Small intestine (tissue), 16 donors: ENCODE measurements around the gene PCDHGC3. TPM values are rescaled to one million over a fixed set of nuclear protein-coding genes. Genes with fewer than 3 reads are reported as not detected.
"Not testable (repeated sequence)": the region's sequence is repeated elsewhere in the genome, so short reads cannot be mapped to it uniquely, and the experiment has no call there.

Experiments used
- DNase-seq, 2 donors: peaks; one replicate each; pipeline versions ENCODE4 v3.0.0 to v3.0.0-alpha.2; 2013
- FAIRE-seq: peaks from 2 replicates; lab custom pipeline; 2012; peaks lifted over from hg19 to GRCh38; lab: Jason Lieb, UNC
- H3K27ac ChIP-seq, 3 donors: one replicate each; pipeline ENCODE4 v1.5.1; 2013; ENCODE audit warnings: low read length in 2 of 3, mild to moderate bottlenecking in 2 of 3, control low read depth in 1 of 3, inconsistent platforms in 1 of 3, low read depth in 1 of 3, moderate library complexity in 1 of 3
- H3K27me3 ChIP-seq, 3 donors: one replicate each; pipeline ENCODE4 v1.6.1; 2013; ENCODE audit warnings: low read length in 3 of 3, inconsistent platforms in 1 of 3; ENCODE audit not compliant: control insufficient read depth in 3 of 3, insufficient read depth in 3 of 3
- H3K36me3 ChIP-seq, 3 donors: one replicate each; pipeline ENCODE4 v1.6.1; 2013; ENCODE audit warnings: low read length in 3 of 3, inconsistent platforms in 1 of 3, low read depth in 1 of 3, mild to moderate bottlenecking in 1 of 3, moderate library complexity in 1 of 3; ENCODE audit not compliant: control insufficient read depth in 3 of 3, insufficient read depth in 2 of 3
- H3K4me1 ChIP-seq, 3 donors: one replicate each; pipeline ENCODE4 v1.6.1; 2013; ENCODE audit warnings: low read length in 2 of 3, inconsistent platforms in 1 of 3, low read depth in 1 of 3, mild to moderate bottlenecking in 1 of 3, moderate library complexity in 1 of 3; ENCODE audit not compliant: control insufficient read depth in 3 of 3, insufficient read depth in 2 of 3
- H3K4me3 ChIP-seq, 3 donors: one replicate each; pipeline ENCODE4 v1.5.1; 2013; ENCODE audit warnings: low read length in 3 of 3, control low read depth in 1 of 3, inconsistent platforms in 1 of 3, low read depth in 1 of 3, mild to moderate bottlenecking in 1 of 3, moderate library complexity in 1 of 3
- H3K9me3 ChIP-seq, 2 donors: one replicate each; pipeline ENCODE4 v1.6.1; 2013; ENCODE audit warnings: low read depth in 1 of 2, low read length in 1 of 2; ENCODE audit not compliant: control insufficient read depth in 2 of 2, insufficient read depth in 1 of 2
- WGBS, 3 donors: extraction: QIAGEN DNeasy Blood & Tissue Kit; methylation state at CpG; one replicate each; pipeline ENCODE4 v1.1.7; 2013; 5-methylcytosine and 5-hydroxymethylcytosine counted together
- long read RNA-seq, 10 donors: transcript quantifications; one replicate each; lab custom pipeline, GENCODE V29; 2026
- polyA plus RNA-seq, 4 donors: library from polyadenylated mRNA; stranded (reverse) in 3 of 4; unstranded in 1 of 4; fragments of 200-250 nt in 3 of 4; fragments of 120-200 nt in 1 of 4; gene quantifications; one replicate each; pipeline versions ENCODE4 v1.2.1 to v1.2.3, GENCODE V29; 2013
- donor health status: healthy with polysubstance abuse.
- donor health status: control.
- donor health status: control.
- donor health status: Bipolar disorder and iron deficiency.
- donor health status: healthy.

PCDHGC3 gene
- 10 to 100 TPM in 2 of 4 donors, 1 to 10 TPM in 2; 2.5 to 33.3 (median 8.9) TPM for polyA plus RNA-seq
- long read RNA-seq, donor 1, full-length matches to known transcripts: 8 of 8 reads
- long read RNA-seq, donor 1, partial matches to known transcripts: 0 of 8 reads
- long read RNA-seq, donor 1, other reads (novel, unspliced or antisense): 0 of 8 reads
- long read RNA-seq, donor 2, full-length matches to known transcripts: 4 of 4 reads
- long read RNA-seq, donor 2, partial matches to known transcripts: 0 of 4 reads
- long read RNA-seq, donor 2, other reads (novel, unspliced or antisense): 0 of 4 reads
- long read RNA-seq, donor 3, full-length matches to known transcripts: 10 of 10 reads
- long read RNA-seq, donor 3, partial matches to known transcripts: 0 of 10 reads
- long read RNA-seq, donor 3, other reads (novel, unspliced or antisense): 0 of 10 reads
- long read RNA-seq, donor 4: 0 reads
- long read RNA-seq, donor 5, full-length matches to known transcripts: 3 of 3 reads
- long read RNA-seq, donor 5, partial matches to known transcripts: 0 of 3 reads
- long read RNA-seq, donor 5, other reads (novel, unspliced or antisense): 0 of 3 reads
- long read RNA-seq, donor 6, full-length matches to known transcripts: 2 of 2 reads
- long read RNA-seq, donor 6, partial matches to known transcripts: 0 of 2 reads
- long read RNA-seq, donor 6, other reads (novel, unspliced or antisense): 0 of 2 reads
- long read RNA-seq, donor 7, full-length matches to known transcripts: 9 of 9 reads
- long read RNA-seq, donor 7, partial matches to known transcripts: 0 of 9 reads
- long read RNA-seq, donor 7, other reads (novel, unspliced or antisense): 0 of 9 reads
- long read RNA-seq, donor 8, full-length matches to known transcripts: 4 of 4 reads
- long read RNA-seq, donor 8, partial matches to known transcripts: 0 of 4 reads
- long read RNA-seq, donor 8, other reads (novel, unspliced or antisense): 0 of 4 reads
- long read RNA-seq, donor 9, full-length matches to known transcripts: 3 of 3 reads
- long read RNA-seq, donor 9, partial matches to known transcripts: 0 of 3 reads
- long read RNA-seq, donor 9, other reads (novel, unspliced or antisense): 0 of 3 reads
- long read RNA-seq, donor 10, full-length matches to known transcripts: 22 of 88 reads
- long read RNA-seq, donor 10, partial matches to known transcripts: 66 of 88 reads
- long read RNA-seq, donor 10, other reads (novel, unspliced or antisense): 0 of 88 reads

DNA sequence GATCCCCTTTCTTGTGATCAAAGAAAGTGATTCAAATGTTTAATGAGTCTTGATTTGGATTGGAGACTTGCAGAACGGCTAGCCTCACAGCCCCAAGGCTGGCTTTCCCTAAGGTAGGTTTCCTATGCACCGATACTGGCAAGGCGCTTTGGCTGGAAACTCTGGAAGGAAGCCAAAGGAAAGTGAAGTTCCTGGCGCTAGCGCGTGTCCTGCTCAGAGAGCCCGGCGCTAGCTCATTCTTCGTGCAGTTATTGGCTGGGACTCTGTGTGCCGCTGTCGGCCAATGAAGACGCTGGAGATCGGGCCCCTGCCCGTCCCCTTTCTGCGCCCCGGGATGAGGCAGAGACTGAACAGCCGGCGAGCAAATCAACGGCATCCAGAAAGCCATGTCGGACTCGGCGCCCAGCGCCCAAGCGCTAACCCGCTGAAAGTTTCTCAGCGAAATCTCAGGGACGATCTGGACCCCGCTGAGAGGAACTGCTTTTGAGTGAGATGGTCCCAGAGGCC is at the start of gene PCDHGC3:
TSS of gene PCDHGC3 (plus strand) at position 342 of the 507 bp plus-strand sequence. CDS start at position 493, 151 bp downstream.
- Histone ChIP-seq H3K4me3 (peak within 1 kb of the TSS; percentile 33 to 60 (median 37)), H3K36me3 (peaks cover 0 to 2% (median 0%) of the 10 kb centered on the region in 3 donors), H3K9me3 (peaks cover 0 to 4% of the 10 kb centered on the region in 2 donors), H3K27me3 (peaks cover 0 to 40% (median 6%) of the 10 kb centered on the region in 3 donors), H3K27ac (peak within 1 kb of the TSS in 2 of 3 donors; percentile 56 to 86), H3K4me1 (peaks cover 0 to 17% (median 0%) of the 10 kb centered on the region in 3 donors)
- DNase-seq (peak; percentile 80 to 87), FAIRE-seq (no peak)
- 0 to 2% (median 1%) methylated on average over 28 of the region's 28 CpGs for WGBS, 3 donors

DNA sequence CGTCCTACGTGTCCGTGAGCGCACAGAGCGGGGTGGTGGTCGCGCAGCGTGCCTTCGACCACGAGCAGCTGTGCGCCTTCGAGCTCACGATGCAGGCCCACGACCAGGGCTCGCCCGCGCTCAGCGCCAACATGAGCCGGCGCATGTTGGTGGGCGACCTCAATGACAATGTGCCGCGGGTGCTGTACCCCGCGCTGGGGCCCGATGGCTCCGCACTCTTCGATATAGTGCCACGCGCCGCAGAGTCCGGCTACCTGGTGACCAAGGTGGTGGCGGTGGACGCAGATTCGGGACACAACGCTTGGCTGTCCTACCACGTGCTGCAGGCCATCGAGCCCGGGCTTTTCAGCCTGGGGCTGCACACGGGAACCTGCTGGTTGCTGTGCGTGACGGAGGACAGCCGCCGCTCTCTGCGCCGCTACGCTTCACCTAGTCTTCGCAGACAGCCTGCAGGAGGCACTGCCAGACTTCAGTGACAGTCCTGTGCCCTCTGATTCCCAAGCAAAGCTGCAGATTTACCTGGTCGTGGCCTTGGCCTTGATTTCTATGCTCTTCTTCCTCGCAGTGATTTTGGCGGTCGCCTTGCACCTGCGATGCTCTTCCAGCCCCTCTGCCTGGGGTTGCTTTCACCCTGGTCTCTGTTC is 47.9 kb upstream of the PCDHGC3 start:
- peaks cover 0 to 40% (median 15%) of the 10 kb centered on the region in 3 donors for H3K27me3 ChIP-seq
- WGBS, 3 donors: 45 to 66% (median 65%) methylated on average over 53 of the region's 53 CpGs
- H3K4me1 ChIP-seq: no peaks in the 10 kb centered on the region
- H3K36me3 ChIP-seq: no peaks in the 10 kb centered on the region
- H3K9me3 ChIP-seq: peaks cover 3 to 64% of the 10 kb centered on the region in 2 donors
- FAIRE-seq: no peak
- no peak overlapping the region for H3K4me3 ChIP-seq
- DNase-seq: no peak
- no peak overlapping the region for H3K27ac ChIP-seq

DNA sequence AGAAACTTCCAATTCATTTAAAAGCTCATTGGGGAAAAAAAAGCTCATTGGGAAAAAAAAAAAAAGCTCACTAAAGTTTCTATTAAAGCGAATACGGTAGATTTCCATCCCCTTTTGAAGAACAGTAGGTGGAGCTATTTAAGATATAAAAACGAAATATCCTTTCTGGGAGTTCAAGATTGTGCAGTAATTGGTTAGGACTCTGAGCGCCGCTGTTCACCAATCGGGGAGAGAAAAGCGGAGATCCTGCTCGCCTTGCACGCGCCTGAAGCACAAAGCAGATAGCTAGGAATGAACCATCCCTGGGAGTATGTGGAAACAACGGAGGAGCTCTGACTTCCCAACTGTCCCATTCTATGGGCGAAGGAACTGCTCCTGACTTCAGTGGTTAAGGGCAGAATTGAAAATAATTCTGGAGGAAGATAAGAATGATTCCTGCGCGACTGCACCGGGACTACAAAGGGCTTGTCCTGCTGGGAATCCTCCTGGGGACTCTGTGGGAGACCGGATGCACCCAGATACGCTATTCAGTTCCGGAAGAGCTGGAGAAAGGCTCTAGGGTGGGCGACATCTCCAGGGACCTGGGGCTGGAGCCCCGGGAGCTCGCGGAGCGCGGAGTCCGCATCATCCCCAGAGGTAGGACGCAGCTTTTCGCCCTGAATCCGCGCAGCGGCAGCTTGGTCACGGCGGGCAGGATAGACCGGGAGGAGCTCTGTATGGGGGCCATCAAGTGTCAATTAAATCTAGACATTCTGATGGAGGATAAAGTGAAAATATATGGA is 45.2 kb upstream of the PCDHGC3 start, which contains the start of gene PCDHGA12:
TSS of gene PCDHGA12 (plus strand) at position 176 of the 782 bp plus-strand sequence. CDS start at position 429, 253 bp downstream.
- peaks cover 2 to 70% of the 10 kb centered on the region in 2 donors for H3K9me3 ChIP-seq
- H3K27ac ChIP-seq: no peak within 1 kb of the TSS
- H3K4me1 ChIP-seq: no peaks in the 10 kb centered on the region
- H3K4me3 ChIP-seq: no peak within 1 kb of the TSS
- peak in 1 of 2 donors; percentile 2 for DNase-seq
- FAIRE-seq: no peak
- H3K27me3 ChIP-seq: peaks cover 0 to 39% (median 12%) of the 10 kb centered on the region in 3 donors
- H3K36me3 ChIP-seq: no peaks in the 10 kb centered on the region
- 13 to 34% (median 33%) methylated on average over 33 of the region's 33 CpGs for WGBS, 3 donors

DNA sequence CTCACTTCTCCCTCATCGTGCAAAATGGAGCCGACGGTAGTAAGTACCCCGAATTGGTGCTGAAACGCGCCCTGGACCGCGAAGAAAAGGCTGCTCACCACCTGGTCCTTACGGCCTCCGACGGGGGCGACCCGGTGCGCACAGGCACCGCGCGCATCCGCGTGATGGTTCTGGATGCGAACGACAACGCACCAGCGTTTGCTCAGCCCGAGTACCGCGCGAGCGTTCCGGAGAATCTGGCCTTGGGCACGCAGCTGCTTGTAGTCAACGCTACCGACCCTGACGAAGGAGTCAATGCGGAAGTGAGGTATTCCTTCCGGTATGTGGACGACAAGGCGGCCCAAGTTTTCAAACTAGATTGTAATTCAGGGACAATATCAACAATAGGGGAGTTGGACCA is 44.5 kb upstream of the PCDHGC3 start:
- Histone ChIP-seq H3K36me3 (no peaks in the 10 kb centered on the region), H3K9me3 (peaks cover 2 to 65% of the 10 kb centered on the region in 2 donors), H3K4me3 (no peak overlapping the region), H3K27me3 (peaks cover 0 to 35% (median 10%) of the 10 kb centered on the region in 3 donors), H3K4me1 (no peaks in the 10 kb centered on the region), H3K27ac (no peak overlapping the region)
- DNase-seq: no peak
- FAIRE-seq: no peak
- WGBS, 3 donors: 17 to 44% (median 40%) methylated on average over 37 of the region's 37 CpGs

DNA sequence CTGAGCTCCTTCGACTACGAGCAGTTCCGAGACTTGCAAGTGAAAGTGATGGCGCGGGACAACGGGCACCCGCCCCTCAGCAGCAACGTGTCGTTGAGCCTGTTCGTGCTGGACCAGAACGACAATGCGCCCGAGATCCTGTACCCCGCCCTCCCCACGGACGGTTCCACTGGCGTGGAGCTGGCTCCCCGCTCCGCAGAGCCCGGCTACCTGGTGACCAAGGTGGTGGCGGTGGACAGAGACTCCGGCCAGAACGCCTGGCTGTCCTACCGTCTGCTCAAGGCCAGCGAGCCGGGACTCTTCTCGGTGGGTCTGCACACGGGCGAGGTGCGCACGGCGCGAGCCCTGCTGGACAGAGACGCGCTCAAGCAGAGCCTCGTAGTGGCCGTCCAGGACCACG is 43.5 kb upstream of the PCDHGC3 start:
- peaks cover 0 to 29% (median 10%) of the 10 kb centered on the region in 3 donors for H3K27me3 ChIP-seq

DNA sequence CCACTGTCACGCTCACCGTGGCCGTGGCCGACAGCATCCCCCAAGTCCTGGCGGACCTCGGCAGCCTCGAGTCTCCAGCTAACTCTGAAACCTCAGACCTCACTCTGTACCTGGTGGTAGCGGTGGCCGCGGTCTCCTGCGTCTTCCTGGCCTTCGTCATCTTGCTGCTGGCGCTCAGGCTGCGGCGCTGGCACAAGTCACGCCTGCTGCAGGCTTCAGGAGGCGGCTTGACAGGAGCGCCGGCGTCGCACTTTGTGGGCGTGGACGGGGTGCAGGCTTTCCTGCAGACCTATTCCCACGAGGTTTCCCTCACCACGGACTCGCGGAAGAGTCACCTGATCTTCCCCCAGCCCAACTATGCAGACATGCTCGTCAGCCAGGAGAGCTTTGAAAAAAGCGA is 43.0 kb upstream of the PCDHGC3 start:
- Histone ChIP-seq H3K27me3 (peaks cover 0 to 26% (median 8%) of the 10 kb centered on the region in 3 donors), H3K9me3 (peaks cover 2 to 51% of the 10 kb centered on the region in 2 donors)
- not testable (repeated sequence) for DNase-seq, H3K27ac ChIP-seq, H3K4me3 ChIP-seq, H3K36me3 ChIP-seq, FAIRE-seq, H3K4me1 ChIP-seq
- WGBS, 3 donors: 29 to 41% (median 40%) methylated on average over 25 to 29 of the region's 29 CpGs

More for the DNA sequence above, 43.5 kb upstream of the PCDHGC3 start:
- H3K36me3 ChIP-seq, H3K4me1 ChIP-seq, H3K4me3 ChIP-seq, DNase-seq, FAIRE-seq, H3K27ac ChIP-seq: not testable (repeated sequence)
- WGBS, 3 donors: 36 to 57% (median 50%) methylated on average over 22 to 38 of the region's 38 CpGs
- H3K9me3 ChIP-seq: peaks cover 2 to 55% of the 10 kb centered on the region in 2 donors

DNA sequence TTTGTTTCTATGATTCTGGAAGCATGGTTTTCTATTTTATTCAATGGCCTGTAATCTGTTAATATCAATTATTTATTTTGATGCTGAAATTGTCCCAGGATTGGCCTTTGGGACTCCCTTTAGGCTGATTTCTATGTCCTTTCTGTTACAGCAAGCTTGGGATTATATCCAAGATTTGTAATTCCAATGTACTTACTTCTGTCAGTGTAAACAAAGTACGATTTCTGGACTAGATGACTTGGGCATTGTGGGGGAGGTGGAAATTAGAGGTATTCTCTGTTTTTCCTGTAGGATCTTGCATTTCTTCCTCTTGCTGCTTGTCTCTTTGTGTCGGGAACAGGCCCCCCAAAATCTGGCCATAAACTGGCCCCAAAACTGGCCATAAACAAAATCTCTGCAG is 41.8 kb upstream of the PCDHGC3 start:
- no peak for FAIRE-seq
- H3K9me3 ChIP-seq: peaks cover 0 to 45% of the 10 kb centered on the region in 2 donors
- no peak overlapping the region for H3K4me3 ChIP-seq
- no peaks in the 10 kb centered on the region for H3K4me1 ChIP-seq
- H3K36me3 ChIP-seq: no peaks in the 10 kb centered on the region
- no peak overlapping the region for H3K27ac ChIP-seq
- H3K27me3 ChIP-seq: peaks cover 0 to 26% (median 8%) of the 10 kb centered on the region in 3 donors
- WGBS, 3 donors: 64 to 75% (median 71%) methylated on average over 2 of the region's 2 CpGs
- DNase-seq: no peak
